Measurements from ENCODE around the gene SHOX.

- TF ChIP-seq CTCF (IDR thresholded peaks at IDR 0.05) (no peak), POLR2AphosphoS5 (IDR thresholded peaks at IDR 0.05; ENCODE audit: insufficient read depth in 1 of 2, low read depth in 1 of 2) (no peak)
Measured at GRCh38 chrX:670645-671044, 40.1 kb downstream of the SHOX start.
